ENCODE data around the gene FBXO15. TPM values are rescaled to one million over a fixed set of nuclear protein-coding genes. Genes with fewer than 3 reads are reported as not detected.

The FBXO15 gene
- total and polyA plus RNA-seq, 4 donors, result 2.6 to 9.7 (median 5.1) TPM

GRCh38 chr18:74142252-74142651 lies 5.4 kb downstream of the FBXO15 start:
- H3K4me3 ChIP-seq, result no peak overlapping the region
- H3K9me3 ChIP-seq (ENCODE audit: control insufficient read depth in 4 of 4, insufficient read depth in 3 of 4, low read length in 3 of 4), result no peaks in the 10 kb centered on the region
- H3K27ac ChIP-seq (ENCODE audit: low read depth in 1 of 2, low read length in 1 of 2), result no peak overlapping the region
- H3K36me3 ChIP-seq (ENCODE audit: control insufficient read depth in 4 of 4, insufficient read depth in 4 of 4, low read length in 4 of 4), result no peaks in the 10 kb centered on the region
- DNase-seq (no peak), ATAC-seq (ENCODE audit: insufficient read depth, low FRiP score) (no peak)
- peaks cover 0 to 6% (median 3%) of the 10 kb centered on the region in 5 donors for H3K4me1 ChIP-seq (ENCODE audit: control insufficient read depth in 5 of 5, insufficient read depth in 5 of 5, low read length in 5 of 5)
- TF ChIP-seq CTCF (IDR thresholded peaks at IDR 0.05; ENCODE audit: control extremely low read depth, extremely low read depth), result no peak
- H3K27me3 ChIP-seq (ENCODE audit: control insufficient read depth in 3 of 3, insufficient read depth in 3 of 3, low read length in 2 of 3), result no peaks in the 10 kb centered on the region
- H3K9ac ChIP-seq (ENCODE audit: insufficient read depth in 1 of 2, low read length in 2 of 2), result no peak overlapping the region
- 81 to 82% methylated on average over 2 of the region's 2 CpGs for WGBS, 2 donors

- Histone ChIP-seq H3K27ac (ENCODE audit: low read depth in 1 of 2, low read length in 1 of 2) (no peak overlapping the region), H3K4me3 (no peak overlapping the region), H3K27me3 (ENCODE audit: control insufficient read depth in 3 of 3, insufficient read depth in 3 of 3, low read length in 2 of 3) (no peaks in the 10 kb centered on the region), H3K4me1 (ENCODE audit: control insufficient read depth in 5 of 5, insufficient read depth in 5 of 5, low read length in 5 of 5) (peaks cover 0 to under 1% (median 0%) of the 10 kb centered on the region in 5 donors), H3K9ac (ENCODE audit: insufficient read depth in 1 of 2, low read length in 2 of 2) (no peak overlapping the region), H3K36me3 (ENCODE audit: control insufficient read depth in 4 of 4, insufficient read depth in 4 of 4, low read length in 4 of 4) (no peaks in the 10 kb centered on the region), H3K9me3 (ENCODE audit: control insufficient read depth in 4 of 4, insufficient read depth in 3 of 4, low read length in 3 of 4) (no peaks in the 10 kb centered on the region)
- WGBS, 2 donors, result 92 to 97% methylated on average over 2 of the region's 2 CpGs
- ATAC-seq (ENCODE audit: insufficient read depth, low FRiP score) (no peak), DNase-seq (no peak)
- no peak for TF ChIP-seq CTCF (IDR thresholded peaks at IDR 0.05; ENCODE audit: control extremely low read depth, extremely low read depth)
These were observed 6.0 kb downstream of the FBXO15 start for GRCh38 chr18:74141667-74142066.

GRCh38 chr18:74140582-74140981 lies 7.1 kb downstream of the FBXO15 start:
- Histone ChIP-seq H3K27me3 (ENCODE audit: control insufficient read depth in 3 of 3, insufficient read depth in 3 of 3, low read length in 2 of 3) (no peaks in the 10 kb centered on the region), H3K4me1 (ENCODE audit: control insufficient read depth in 5 of 5, insufficient read depth in 5 of 5, low read length in 5 of 5) (no peaks in the 10 kb centered on the region), H3K4me3 (no peak overlapping the region), H3K9ac (ENCODE audit: insufficient read depth in 1 of 2, low read length in 2 of 2) (no peak overlapping the region), H3K27ac (ENCODE audit: low read depth in 1 of 2, low read length in 1 of 2) (no peak overlapping the region), H3K36me3 (ENCODE audit: control insufficient read depth in 4 of 4, insufficient read depth in 4 of 4, low read length in 4 of 4) (no peaks in the 10 kb centered on the region), H3K9me3 (ENCODE audit: control insufficient read depth in 4 of 4, insufficient read depth in 3 of 4, low read length in 3 of 4) (no peaks in the 10 kb centered on the region)
- ATAC-seq (ENCODE audit: insufficient read depth, low FRiP score) (no peak), DNase-seq (no peak)
- TF ChIP-seq CTCF (IDR thresholded peaks at IDR 0.05; ENCODE audit: control extremely low read depth, extremely low read depth), result no peak
- 39 to 53% methylated on average over 1 of the region's 1 CpG for WGBS, 2 donors

GRCh38 chr18:74139888-74140287 lies 7.7 kb downstream of the FBXO15 start:
- no peak for DNase-seq
- no peaks in the 10 kb centered on the region for H3K27me3 ChIP-seq (ENCODE audit: control insufficient read depth in 3 of 3, insufficient read depth in 3 of 3, low read length in 2 of 3)
- no peak overlapping the region for H3K4me3 ChIP-seq
- ATAC-seq (ENCODE audit: insufficient read depth, low FRiP score), result no peak
- H3K4me1 ChIP-seq (ENCODE audit: control insufficient read depth in 5 of 5, insufficient read depth in 5 of 5, low read length in 5 of 5), result no peaks in the 10 kb centered on the region
- 54 to 79% methylated on average over 3 of the region's 3 CpGs for WGBS, 2 donors
- TF ChIP-seq CTCF (IDR thresholded peaks at IDR 0.05; ENCODE audit: control extremely low read depth, extremely low read depth), result no peak
- no peak overlapping the region for H3K27ac ChIP-seq (ENCODE audit: low read depth in 1 of 2, low read length in 1 of 2)
- H3K36me3 ChIP-seq (ENCODE audit: control insufficient read depth in 4 of 4, insufficient read depth in 4 of 4, low read length in 4 of 4), result no peaks in the 10 kb centered on the region
- no peaks in the 10 kb centered on the region for H3K9me3 ChIP-seq (ENCODE audit: control insufficient read depth in 4 of 4, insufficient read depth in 3 of 4, low read length in 3 of 4)
- no peak overlapping the region for H3K9ac ChIP-seq (ENCODE audit: insufficient read depth in 1 of 2, low read length in 2 of 2)
